Astrocyte (in vitro differentiated cells and primary cell): ENCODE results near the gene GNG12.

Source experiments
- EZH2 ChIP-seq: IDR thresholded peaks from 2 replicates; pipeline ENCODE4 v1.6.1; 2012; ENCODE audit warnings: mild to moderate bottlenecking, low read length, inconsistent platforms; ENCODE audit not compliant: insufficient read depth
- TF ChIP-seq, protein P1 (sequence below): IDR thresholded peaks from 2 replicates; pipeline ENCODE4 v1.5.1; 2011; ENCODE audit warnings: low read depth, mild to moderate bottlenecking, inconsistent platforms, low read length, moderate library complexity; ENCODE audit not compliant: insufficient read depth

DNA sequence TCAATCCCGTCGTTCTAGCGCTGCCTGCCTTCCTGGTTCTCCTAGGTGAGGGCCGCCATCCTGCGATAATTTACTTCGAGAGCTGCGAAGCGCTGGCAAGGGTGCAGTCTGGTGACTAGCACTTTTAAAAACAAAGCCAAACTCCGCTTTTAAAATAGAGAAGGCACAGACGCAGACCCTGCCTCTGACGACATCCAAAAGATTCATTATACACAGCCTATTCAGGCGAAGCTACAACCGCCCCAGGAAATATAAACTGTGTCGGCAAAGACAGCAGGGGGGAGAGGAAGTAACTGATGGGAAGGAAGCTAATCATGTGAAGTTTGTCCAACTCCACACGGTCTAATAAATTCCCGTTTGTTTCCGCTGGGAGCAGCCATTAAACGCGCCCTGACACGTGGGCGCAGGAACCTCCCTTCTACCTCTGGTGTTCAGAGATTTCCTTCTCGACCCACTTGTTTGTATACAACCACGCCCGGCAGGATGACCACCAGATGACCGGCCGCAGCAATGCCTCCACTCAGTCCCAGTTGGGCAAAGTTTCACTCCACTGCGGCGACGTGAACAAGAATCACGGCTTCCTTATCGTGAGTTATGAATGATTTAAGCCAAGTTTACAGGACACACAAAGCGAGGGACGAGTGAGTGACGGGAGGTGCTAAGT, 1.3 kb downstream of the GNG12 start:
- TF ChIP-seq, protein P1, sequence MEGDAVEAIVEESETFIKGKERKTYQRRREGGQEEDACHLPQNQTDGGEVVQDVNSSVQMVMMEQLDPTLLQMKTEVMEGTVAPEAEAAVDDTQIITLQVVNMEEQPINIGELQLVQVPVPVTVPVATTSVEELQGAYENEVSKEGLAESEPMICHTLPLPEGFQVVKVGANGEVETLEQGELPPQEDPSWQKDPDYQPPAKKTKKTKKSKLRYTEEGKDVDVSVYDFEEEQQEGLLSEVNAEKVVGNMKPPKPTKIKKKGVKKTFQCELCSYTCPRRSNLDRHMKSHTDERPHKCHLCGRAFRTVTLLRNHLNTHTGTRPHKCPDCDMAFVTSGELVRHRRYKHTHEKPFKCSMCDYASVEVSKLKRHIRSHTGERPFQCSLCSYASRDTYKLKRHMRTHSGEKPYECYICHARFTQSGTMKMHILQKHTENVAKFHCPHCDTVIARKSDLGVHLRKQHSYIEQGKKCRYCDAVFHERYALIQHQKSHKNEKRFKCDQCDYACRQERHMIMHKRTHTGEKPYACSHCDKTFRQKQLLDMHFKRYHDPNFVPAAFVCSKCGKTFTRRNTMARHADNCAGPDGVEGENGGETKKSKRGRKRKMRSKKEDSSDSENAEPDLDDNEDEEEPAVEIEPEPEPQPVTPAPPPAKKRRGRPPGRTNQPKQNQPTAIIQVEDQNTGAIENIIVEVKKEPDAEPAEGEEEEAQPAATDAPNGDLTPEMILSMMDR: no peak
- TF ChIP-seq EZH2: no peak
